HG03558 (cell line): ENCODE measurements around the gene PPP4C.
"Not testable (repeated sequence)": the region's sequence is repeated elsewhere in the genome, so short reads cannot be mapped to it uniquely, and the experiment has no call there.

Source experiments
- ATAC-seq: cut with Tn5 transposase; IDR thresholded peaks from one replicate; pipeline ENCODE4 v1.9.1; 2021; ENCODE audit warnings: moderate number of reproducible peaks; ENCODE audit not compliant: unreplicated experiment; ENCODE audit errors: extremely low read depth

PPP4C gene

GRCh38 chr16:30075503-30076275 lies at the start of gene PPP4C:
PPP4C (plus strand) TSS chr16:30075994; CDS start chr16:30076378, 384 bp downstream.
- no peak for ATAC-seq

GRCh38 chr16:30026449-30026848 lies 49.3 kb upstream of the PPP4C start:
- no peak for ATAC-seq

GRCh38 chr16:30027588-30028437 lies 48.0 kb upstream of the PPP4C start:
- no peak for ATAC-seq

- ATAC-seq = no peak
Observed at GRCh38 chr16:30028438-30029076, 47.2 kb upstream of the PPP4C start.

- ATAC-seq = no peak
Observed at GRCh38 chr16:30030011-30030685, 45.6 kb upstream of the PPP4C start.

- ATAC-seq = no peak
Observed at GRCh38 chr16:30030841-30031413, 44.9 kb upstream of the PPP4C start, which contains the start of gene TLCD3B. TLCD3B (minus strand) TSS chr16:30031271; CDS start chr16:30030527, 744 bp downstream.

GRCh38 chr16:30031477-30031918 lies 44.3 kb upstream of the PPP4C start:
- no peak for ATAC-seq

GRCh38 chr16:30032083-30032819 lies 43.5 kb upstream of the PPP4C start:
- no peak for ATAC-seq

GRCh38 chr16:30033270-30033669 lies 42.5 kb upstream of the PPP4C start:
- ATAC-seq = no peak

- ATAC-seq = no peak
Observed at GRCh38 chr16:30040221-30040620, 35.6 kb upstream of the PPP4C start.

- ATAC-seq = not testable (repeated sequence)
Observed at GRCh38 chr16:30040690-30041089, 35.1 kb upstream of the PPP4C start.

- ATAC-seq = no peak
Observed at GRCh38 chr16:30041841-30042240, 34.0 kb upstream of the PPP4C start.

GRCh38 chr16:30046178-30046577 lies 29.6 kb upstream of the PPP4C start:
- ATAC-seq = no peak

- ATAC-seq = no peak
Observed at GRCh38 chr16:30046588-30046987, 29.2 kb upstream of the PPP4C start.

- ATAC-seq = no peak
Observed at GRCh38 chr16:30049871-30050270, 25.9 kb upstream of the PPP4C start.

GRCh38 chr16:30051518-30051917 lies 24.3 kb upstream of the PPP4C start:
- ATAC-seq = no peak

- ATAC-seq = no peak
Observed at GRCh38 chr16:30052671-30053372, 23.0 kb upstream of the PPP4C start.

- no peak for ATAC-seq
Observed at GRCh38 chr16:30053376-30054015, 22.3 kb upstream of the PPP4C start.
